GM18909 (cell line): ENCODE data around the gene ZCCHC7.
"Not testable (repeated sequence)": the region's sequence is repeated elsewhere in the genome, so short reads cannot be mapped to it uniquely, and the experiment has no call there.

Experiments used
- ATAC-seq: cut with Tn5 transposase; IDR thresholded peaks from one replicate; pipeline ENCODE4 v1.9.1; 2021; ENCODE audit warnings: mild to moderate bottlenecking; ENCODE audit not compliant: unreplicated experiment, poor library complexity

ZCCHC7 gene

DNA sequence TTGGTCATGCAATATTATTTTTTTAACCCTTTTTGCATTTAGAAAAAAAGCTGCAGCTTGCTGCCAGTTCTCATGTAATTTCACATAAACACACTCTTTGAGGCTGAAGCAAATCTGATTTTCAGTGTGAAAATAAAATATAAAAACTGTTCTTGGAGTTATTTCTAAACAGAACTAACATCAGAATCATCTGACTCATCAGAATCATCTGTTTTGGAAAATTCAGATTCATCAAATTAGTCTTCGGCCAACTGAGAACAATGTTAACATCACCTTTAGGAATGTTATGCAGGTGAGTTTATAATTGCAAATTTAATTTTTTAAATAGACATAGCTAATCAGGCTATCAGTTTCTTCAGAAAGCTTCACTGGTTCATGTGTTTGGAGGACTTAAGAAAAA lies 45.3 kb downstream of the ZCCHC7 start:
- ATAC-seq = no peak

DNA sequence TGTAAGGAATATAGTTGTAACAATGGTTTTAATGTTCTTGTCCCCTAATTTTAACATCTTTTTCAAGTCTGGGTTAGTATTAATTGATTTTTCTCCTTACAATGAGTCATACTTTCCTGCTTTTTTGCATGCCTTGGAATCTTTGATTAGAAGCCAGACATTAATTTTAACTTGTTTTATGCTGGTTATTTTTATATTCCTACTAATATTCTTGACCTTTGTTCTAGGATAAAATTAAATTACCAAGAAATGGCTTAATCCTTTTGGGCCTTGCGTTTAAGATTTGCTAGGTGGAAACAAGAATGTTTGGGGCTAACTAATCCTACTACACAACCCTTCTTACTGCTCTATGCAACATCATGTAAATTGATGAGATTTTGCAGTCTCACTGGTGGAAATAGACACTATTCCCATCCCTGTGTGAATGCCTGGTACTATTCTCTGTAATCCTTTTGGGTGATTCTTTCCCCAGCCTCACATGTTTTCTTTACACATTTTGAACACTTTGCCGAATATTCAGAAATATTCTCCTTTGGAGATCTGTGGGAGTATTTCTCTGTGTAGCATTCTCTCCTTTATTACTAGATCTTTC lies 47.2 kb downstream of the ZCCHC7 start:
- ATAC-seq = no peak

DNA sequence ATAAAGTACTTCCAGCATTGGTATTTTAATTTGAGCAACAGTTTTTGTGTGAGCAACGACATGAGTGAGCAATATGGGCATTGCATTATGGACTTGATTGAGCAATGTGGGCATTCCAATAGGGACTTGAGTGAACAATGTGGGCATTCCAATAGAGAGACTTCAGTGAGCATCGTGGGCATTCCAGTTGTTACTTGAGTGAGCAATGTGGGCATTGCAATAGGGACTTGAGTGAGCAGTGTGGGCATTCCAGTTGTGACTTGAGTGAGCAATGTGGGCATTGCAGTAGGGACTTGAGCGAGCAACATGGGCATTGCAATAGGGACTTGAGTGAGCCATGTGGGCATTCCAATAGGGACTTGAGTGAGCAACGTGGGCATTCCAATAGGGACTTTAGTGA lies 52.2 kb downstream of the ZCCHC7 start:
- no peak for ATAC-seq

DNA sequence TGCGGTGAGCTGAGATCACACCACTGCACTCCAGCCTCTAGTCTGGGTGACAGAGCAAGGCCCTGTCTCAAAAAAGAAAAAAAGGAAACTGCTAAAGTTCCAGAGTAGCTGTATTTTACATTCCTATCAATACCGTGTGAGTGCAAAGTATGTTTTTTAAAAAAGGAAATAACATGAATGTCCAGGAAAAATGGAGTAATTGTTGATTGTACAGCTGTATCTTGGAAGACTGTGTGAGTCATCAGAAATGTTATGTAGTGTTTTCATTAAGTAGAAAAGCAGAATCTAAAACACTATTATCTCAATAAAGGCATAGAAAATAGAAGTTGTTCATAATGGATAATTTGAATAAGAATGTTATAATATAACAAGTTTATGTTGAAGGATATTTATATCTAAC lies 53.9 kb downstream of the ZCCHC7 start:
- ATAC-seq = no peak

DNA sequence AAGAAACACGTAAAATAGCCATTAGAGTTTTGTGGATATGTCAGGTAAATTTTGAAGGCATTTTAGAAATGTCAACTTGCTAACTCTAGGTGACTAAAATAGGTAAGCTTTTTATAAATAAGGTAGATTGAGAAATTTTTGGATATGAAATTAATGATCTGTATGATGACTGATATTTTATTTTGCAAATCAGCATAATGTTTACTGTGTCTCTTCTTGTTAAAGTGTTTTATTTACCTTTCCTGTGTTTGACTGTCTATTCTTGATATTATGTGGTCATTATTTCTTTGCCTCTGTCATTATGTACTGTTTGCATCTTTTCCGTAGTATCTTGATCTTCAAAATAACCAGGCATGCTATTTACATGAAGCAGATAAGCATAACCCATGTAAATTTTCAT lies 58.4 kb downstream of the ZCCHC7 start:
- no peak for ATAC-seq

DNA sequence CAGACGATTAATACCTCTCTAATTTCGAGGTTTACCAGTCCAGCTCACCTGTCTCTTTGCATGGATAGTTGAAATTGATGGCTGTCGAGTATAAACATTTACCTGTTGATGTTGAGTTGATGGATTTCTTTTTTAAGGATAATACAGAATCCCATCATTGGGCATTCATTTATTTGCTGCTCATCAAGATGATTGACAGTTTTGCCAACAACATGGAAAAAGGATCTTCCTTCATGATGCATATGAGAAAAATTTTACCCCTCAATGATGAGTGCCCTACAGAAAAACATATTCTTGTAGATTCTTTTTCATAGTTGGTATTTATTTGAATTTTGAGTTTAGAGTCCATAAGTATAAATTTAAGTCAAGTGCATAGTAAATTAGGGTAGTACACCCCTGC lies 59.2 kb downstream of the ZCCHC7 start:
- ATAC-seq = no peak

DNA sequence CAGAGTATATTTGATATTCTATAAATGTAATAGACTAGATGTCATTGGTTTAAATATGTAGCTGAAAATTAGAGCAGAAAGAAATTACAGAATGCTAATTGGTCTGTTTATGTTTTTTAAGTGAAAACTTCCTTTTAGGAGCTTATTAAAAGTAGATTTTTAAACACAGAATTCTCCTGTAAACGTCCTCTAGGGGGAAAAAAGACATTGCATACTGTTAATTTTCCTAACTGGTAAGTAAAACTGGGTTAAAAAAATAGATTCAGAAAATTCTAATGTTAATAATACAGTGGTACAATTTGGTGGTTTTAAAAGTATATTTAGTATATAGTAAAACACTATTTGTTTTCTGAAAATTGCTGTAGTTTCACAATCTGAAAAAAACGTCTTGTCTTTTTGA lies 59.8 kb downstream of the ZCCHC7 start:
- ATAC-seq = no peak

DNA sequence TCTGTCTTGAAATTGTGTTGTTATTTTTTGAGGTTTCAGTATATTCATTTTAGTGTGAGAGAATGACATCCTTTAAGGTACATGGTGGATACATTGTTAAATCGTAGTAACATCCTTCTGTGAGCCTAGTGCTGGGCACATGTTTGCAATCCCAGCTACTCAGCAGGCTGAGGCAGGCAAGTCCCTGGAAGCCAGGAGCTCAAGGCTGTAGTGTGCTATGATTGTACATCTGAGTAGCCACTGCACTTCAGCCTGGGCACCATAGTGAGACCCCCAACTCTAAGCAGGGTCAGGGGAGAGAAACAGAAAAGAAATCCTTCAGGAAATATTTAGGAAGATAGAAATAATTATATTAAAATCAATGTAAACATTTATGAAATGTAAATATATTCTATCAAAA lies 62.3 kb downstream of the ZCCHC7 start:
- ATAC-seq = no peak

DNA sequence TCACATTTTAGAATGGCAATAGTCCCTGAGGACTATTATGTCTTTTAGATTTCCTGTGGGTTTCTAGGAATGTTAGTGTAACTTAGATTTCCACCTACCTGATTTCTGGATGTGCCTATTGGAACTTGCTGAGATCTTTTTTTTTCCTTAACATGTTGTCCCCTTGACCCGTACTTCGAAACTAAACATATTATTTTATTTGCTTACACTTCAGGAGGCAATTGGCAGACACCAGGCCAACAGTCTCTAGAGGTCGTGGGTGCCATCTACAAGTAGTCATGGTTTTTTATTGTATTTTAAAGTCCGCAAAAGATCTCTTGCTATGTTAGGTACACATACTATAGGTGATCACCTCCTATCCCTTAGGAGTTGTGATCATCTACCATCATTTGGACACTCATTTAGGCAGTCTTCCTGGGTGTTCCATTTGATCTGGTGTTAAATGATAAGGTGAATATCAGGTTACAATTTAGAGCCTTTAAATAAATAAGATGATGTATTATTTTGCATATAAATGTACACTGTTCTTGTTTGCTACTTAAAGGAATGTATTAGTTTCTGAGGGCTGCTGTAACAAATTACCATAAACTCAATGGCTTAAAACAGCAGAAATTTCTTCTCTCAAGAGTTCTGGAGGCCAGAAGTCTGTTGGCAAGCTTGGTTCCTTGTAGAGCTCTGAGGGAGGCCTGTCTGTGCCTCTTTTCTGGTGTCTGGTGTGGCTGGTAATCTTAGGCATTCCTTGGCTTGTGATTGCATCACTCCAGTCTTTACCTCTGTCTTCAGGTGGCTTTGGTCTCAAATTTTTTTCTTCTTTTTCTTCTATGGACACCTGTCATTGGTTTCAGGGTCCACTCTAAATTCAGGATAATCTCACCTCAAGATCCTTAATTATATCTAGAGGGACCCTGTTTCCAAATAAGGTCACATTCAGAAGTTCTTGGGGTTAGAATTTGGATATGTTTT lies 64.8 kb downstream of the ZCCHC7 start:
- no peak for ATAC-seq

DNA sequence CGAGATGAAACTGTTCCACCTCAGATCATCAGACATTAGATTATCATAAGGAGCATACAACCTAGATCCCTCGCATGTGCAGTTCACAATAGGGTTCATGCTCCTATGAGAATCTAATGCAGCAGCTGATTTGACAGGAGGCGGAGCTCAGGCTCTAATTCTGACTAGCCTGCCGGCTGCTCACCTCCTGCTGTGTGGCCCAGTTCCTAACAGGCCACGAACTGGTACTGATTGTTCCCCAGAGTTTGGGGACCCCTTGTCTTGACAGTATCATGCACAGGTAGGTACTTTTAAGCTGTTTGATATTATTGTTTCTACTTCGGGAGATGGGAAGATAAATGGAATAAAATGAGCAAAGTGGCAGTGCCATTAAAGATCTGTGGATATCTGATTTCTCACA lies 66.9 kb downstream of the ZCCHC7 start:
- peak; percentile 62 for ATAC-seq

DNA sequence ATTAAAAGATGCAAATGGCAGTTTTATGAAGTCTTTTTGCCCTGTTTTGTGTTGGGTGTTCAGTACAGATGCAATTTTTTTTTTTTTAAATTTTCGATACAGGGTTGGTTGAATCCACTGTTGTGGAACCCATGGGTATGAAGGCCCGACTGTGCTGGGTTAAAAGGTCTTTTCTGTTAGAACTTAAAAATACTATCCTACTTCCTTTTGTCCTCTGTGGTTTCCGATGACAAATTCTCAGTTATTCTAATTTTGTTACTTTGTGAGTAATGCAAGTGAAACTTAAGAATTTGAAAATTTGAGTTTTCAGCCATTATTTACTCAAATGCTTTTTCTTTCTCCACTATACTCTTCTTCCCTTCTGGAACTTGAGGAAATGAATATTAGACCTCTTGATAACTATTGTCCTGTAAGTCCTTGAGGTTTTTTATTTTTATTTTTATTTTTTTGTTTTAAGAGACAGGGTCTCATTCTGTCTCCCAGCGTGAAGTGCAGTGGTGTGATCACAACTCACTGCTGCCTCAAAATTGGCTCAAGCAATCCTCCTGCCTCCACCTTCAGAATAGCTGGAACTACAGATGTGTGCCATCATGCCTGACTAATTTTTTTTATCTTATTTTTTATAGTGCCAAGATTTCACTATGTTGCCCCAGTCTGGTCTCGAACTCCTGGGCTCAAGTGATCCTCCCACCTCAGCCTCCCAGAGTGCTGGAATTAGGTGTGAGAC lies 67.5 kb downstream of the ZCCHC7 start:
- peak; percentile 84 for ATAC-seq

DNA sequence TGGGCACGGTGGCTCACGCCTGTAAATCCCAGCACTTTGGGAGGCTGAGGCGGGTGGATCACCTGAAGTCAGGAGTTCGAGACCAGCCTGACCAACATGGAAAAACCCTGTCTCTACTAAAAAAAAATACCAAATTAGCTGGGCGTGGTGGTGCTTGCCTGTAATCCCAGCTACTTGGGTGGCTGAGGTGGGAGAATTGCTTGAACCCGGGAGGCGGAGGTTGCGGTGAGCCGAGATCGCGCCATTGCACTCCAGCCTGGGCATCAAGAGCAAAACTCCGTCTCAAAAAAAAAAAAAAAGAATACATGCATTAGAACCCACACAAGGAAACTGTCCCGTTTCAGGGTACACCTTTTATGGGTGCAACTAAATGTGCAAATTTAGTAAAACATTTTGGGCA lies 70.4 kb downstream of the ZCCHC7 start:
- not testable (repeated sequence) for ATAC-seq

DNA sequence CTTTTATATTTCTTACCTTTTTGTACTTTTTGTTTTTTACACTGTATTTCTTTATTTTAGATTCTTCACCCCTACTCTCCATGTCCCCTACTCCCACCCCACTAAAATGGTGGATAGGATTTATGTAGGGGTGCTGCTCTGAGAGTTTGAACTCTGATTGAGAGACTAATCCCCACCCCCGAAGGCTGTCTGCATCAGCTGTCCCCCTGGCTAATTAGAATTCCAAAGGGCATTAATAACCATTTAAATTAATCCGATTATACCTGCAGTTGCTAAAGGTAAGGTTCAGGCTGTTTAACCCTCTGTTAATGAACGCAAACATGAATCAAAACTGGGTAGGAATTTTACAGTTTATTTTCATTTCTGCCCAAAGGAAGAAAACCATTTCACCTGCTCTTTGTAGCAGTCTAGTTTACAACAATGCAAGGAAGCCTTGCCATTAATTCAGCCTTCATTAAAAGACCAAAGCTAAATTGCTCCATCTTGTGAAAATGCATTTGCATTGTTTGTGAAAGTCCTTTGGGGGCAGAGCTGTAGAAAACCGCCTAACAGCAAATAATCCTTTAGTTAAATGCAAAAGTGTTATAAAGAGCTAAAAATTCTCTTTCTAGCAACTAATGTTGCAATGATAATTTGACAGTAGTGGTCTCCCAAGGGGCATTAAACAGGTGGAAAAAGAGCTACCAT lies 71.2 kb downstream of the ZCCHC7 start:
- no peak for ATAC-seq

DNA sequence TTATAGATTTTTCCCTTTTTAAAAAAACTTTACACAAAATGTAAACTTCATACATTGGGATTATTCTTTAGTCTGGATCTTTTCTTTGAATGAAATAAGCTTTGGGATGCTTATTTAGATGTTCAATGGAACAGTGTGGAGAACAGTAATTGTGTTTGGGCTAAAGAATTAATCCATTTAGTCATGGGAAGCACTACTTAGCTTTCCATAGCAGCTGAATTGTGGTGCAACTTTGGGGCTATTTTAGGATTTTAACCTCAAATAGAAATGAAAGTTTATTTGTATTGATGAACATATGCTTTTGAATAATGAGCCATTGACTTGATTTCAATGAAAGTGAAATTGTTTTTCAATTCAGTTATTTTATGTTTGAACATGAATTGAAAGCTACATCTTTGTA lies 72.4 kb downstream of the ZCCHC7 start:
- ATAC-seq = no peak

DNA sequence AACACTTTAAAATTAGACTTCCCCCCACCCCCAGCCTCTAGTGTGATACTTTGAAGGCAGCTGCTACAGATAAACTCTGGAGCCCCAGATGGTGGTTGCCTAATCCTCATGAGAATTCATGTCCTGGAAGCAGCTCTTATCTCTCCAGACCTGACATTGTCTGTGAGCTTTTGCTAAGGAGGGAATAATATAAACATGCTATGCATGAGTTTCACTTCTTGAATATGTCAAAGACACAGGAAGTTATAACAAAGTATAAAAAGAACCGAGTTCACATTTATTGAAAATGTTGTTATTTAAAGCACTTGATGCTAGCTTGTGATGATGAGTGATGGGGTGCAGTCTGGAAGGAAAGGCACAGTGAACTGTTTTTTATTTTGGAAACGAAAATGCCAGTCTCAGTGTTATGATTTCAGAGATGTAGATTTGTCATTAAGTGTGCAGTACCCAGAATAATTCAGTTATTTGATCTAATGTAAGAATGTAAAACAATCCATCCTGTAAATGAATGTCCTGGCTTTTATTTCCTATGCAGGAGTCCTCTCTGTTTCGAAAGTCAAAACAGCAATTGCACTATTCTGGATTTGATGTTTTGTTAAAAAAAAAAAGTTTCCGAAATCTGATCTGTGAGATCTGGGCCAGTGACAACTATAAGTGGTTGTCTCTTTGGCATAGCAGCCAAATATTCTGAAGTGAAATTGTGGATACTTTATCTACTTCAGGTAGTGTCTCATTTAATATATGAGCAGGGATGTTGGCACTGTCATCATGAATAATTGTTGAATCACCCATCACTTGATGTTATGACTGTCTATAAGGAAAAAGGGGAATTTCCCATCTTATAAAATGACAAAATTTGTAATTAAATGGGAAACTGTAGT lies 77.0 kb downstream of the ZCCHC7 start:
- peak; percentile 56 for ATAC-seq

DNA sequence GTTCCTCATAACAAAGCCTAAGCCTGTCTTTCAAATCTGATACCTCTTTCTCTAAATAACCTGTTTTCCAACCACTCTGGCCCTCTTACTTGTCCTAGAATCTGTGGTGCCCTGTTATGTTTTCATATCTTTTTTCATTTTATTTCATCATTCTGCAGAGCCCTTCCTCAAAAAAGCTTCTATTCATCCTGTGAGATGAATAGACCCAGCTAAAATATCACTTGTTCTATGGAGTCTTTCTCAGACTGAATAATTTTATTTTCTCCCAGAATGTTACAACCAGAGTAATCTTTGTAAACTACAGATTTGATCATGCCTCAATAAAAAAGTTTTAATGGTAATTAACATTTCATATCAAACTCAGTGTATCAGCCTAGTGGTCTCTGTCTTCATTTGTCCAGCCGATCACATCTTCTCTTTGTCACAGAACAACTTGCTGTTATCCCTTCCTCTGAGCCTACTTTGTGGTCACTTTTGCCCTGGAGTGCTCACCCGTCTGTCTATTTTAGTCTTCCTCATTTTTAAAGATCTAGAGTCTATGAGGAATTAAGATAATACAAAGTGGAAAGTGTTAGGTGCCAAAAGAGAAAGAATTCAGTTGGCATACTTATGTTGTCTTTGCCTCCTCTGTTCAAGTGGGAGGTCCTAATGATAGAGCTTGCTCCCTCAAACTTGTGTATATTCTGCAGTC lies 77.8 kb downstream of the ZCCHC7 start:
- no peak for ATAC-seq

DNA sequence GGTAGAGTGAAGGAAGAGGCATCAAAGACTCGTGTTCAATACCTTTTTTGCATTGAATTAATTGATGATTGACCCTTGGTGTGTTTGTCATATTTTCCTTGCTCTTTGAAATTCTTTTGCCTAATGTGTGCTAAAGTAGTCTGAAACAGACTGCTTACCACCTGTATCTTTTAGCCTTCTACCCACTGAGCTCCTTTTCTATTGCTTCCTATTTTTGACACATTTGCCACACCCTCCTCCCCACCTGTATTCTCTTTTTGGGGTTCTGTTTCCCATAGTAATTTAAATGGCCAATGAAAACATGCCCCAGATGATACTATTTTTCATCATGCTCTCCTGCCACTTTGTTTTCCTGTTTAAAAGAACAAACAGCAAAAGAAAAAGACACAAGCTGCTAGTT lies 78.5 kb downstream of the ZCCHC7 start:
- ATAC-seq = no peak

DNA sequence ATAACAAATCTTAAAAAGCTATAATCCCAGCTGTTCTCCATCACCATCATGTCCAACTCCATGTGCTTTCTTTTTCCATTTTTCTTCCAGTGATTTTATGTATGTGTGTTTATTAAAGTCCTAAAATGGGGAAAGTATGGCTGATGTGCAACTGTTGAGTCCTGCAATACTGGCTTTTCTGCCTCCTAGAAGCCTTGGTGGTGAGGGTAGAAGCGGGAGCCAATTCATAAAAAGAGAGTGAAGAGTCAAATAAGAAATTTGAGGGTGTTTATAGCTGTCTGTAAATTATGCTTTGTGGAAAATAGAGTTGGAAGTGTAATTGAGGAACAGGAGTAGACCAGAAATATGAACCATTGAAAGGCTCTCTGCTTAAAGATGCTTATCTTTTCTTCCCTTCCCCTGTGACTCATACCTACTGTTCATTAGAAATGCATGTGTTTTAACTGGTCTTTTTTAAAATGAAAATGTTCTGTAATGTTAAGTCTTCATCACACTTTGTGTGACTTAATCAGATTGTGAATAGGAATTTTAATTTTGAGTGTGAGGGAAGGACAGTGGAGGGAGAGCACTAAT lies 80.1 kb downstream of the ZCCHC7 start:
- no peak for ATAC-seq

DNA sequence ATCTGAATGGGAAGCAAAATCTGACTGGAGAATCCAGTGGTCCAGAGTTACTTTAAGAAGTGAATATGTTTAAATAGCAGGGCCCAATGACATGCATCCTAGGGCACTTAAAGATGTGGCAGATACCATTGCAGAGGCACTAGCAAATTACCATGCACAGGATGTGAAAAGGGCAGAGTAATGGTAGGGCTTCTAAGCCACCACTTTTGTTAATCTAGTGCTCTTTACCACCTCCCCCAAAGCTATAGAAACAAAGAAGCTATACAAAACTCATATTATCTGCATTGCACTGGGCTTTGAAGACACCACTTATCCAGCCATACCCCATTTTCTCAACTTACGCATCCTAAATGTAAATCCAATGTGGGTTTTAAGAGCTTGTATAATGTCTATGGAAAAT lies 81.2 kb downstream of the ZCCHC7 start:
- ATAC-seq = no peak
